Stimulated activated CD4-positive, alpha-beta T cell treated with anti-CD3 and anti-CD28 coated beads, TNF-alpha, amount 100 ng/mL, for 1 hour (primary cell): ENCODE results near the gene PPP6R3.
A peak's percentile ranks its signal among the peaks of the same experiment; 100 is the strongest.
"Not testable (repeated sequence)": the region's sequence is repeated elsewhere in the genome, so short reads cannot be mapped to it uniquely, and the experiment has no call there.

Source experiments
- DNase-seq, 3 donors: peaks; one replicate each; pipeline ENCODE4 v3.0.0-alpha.2; 2020; ENCODE audit warnings: low read depth in 3 of 3, low spot score in 1 of 3

Gene PPP6R3

DNA sequence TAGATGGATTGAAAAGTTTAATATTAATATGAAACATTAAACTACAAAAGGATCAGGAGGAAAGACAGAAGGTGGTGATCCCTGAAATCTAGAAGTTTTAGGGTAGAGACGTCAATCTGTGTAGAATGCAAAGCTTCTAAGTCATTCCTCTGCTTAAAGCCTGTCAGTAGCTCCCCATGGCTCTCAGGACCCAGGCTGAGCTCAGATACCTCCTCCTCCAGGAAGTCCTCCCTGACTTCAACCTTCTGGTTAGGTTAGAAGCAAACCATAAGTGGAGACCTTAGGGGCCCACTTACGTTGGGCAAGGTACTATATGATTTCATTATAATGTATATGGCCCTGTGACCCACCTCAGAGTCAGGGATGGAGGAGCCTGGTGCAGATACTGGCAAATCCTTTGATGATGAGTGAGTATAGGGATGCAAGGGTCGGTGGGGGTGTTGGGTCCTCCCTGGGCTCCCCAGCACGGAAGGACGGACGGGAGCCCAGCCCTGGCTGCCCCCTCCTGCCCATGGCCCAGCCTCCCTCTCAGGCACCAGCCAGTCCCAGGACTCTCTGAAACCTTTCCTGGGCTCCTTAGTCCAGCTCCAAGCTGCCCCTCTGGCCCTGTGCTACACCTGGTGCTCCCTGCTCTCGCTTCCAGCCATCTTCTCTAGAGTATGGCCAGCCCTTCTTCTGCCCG, 3.2 kb upstream of the PPP6R3 start:
- no peak for DNase-seq

DNA sequence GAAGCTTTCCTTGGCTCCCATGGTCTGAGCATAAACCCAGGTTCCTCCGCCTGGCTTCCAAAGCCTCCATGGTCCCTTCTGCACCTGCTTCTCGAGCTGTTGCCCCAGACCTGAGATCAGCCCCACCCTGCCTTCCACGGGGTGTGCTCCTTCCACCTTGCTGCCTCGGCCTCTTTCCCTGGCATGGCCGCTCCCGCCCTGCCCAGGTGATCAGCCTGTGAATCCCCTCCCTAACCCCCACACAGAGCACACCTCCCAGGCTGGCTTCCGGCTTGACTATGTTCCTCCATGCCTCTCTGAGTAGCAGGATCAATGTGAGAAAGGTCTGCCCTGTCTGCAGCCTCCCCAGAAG, 2.7 kb upstream of the PPP6R3 start:
- no peak for DNase-seq

DNA sequence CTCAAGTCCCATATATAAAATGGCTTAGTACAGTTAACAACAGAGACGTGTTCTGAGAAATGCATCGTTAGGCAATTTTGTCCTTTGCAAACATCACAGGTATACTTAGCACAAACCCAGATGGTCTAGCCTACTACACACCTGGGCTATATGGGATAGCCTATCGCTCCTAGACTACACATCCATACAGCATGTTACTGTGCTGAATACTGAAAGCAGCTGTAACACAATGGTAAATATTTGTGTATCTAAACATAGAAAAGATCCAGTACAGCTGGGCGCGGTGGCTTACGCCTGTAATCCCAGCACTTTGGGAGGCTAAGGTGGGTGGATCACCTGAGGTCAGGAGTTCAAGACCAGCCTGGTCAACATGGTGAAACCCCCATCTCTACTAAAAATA, 2.2 kb upstream of the PPP6R3 start:
- not testable (repeated sequence) for DNase-seq

DNA sequence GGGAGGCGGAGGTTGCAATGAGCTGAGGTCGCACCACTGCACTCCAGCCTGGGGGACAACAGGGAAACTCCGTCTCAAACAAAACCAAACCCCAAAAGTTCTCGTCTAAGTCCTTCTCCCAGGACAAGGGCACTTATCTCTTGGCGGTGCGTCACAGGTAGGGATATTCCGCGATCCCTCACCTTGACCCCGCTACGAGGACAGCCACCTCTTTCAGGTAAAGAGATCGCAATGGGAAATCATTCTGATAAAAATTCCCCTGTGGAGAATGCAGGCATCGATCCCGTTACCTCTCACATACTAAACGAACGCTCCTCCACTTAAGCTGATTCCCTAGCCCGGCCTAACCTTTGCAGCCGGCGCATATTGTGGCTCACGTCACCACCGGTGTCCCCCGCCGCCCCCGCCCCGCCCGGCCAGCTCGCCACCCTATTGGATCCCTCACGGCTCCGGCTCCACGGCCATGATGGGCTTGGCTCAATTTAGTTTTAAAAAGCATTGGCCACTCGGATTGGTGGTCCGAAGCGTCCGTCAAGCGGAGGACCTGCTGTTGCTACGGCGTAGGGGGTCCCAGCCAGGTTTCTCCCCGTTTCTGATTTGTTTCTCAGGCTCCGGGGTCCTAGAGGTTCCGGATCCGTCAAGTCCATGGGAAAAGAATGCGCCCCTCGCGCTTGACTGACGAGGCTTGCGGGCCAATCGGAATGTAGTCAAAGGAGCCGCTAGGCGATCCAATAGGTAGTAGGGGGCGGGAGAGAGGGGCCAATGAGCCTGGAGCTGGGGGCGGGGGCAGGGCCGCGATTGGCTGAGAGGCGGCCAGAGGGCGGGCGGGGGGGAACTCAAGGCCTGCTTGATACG, 439 bp upstream of the PPP6R3 start:
- DNase-seq, result peak; percentile 80 to 93 (median 83)

DNA sequence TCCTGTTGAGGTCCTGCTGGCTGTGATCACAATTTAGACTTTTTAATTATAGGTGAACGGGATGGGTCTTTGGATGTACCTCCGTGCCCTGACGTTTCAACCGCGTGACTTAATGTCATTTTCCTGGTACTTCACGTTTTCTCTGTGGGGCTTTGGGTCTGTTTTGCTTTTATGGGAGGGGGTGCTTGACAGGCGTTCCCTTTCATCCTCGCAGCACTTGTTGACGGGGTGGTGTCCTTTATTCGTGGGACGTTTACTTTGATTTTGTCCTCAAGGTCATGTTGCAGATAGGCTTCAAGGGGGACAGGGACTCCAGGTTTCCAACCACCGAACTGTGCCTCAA, 994 bp downstream of the PPP6R3 start:
- DNase-seq, result no peak

DNA sequence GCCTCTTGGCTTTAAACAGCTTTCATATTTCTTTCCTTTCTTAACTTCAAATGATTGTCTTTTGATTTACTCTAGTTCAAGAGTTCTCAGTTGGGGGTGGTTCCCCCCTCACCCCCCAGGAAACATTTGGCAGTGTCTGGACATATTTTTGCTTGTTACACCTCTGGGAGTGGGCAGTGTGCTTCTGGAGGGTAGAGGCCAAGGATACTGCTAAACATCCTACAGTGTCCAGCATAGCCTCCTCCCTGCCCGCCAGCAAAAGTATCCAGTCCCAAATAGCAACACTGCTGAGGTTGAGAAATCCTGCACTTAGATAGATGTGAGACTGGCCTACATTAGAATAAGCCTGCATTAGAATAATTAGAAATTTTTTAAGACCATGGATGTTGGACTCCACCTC, 3.2 kb downstream of the PPP6R3 start:
- no peak for DNase-seq

DNA sequence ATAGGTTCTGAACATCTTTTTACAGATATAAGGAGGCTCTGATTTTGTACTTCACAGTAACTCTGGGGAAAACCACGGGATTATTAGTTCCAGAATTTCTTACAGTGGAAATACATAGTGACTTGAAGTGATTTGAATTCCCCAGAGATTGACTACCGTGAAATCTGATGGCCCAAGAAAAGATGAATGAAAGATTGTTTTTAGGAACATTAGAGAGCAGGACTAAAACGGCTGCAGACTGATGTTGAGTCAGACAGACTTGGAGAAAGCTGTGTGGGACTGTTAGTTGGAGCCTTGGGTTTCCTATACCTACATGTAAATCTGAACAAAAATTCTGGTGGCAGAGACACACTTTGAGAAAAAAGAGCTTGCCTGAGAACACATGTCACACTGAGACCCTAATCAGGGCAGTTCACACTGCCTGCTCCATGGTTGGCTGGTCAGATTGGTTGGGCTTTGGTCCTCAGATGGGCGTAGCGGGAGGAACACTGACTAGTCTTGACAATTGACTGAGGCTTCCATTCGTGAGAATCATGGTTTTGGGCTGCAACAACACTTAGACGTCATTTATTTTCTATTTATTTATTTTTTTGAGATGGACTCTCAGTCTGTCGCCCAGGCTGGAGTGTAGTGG, 6.8 kb downstream of the PPP6R3 start:
- DNase-seq, result no peak

DNA sequence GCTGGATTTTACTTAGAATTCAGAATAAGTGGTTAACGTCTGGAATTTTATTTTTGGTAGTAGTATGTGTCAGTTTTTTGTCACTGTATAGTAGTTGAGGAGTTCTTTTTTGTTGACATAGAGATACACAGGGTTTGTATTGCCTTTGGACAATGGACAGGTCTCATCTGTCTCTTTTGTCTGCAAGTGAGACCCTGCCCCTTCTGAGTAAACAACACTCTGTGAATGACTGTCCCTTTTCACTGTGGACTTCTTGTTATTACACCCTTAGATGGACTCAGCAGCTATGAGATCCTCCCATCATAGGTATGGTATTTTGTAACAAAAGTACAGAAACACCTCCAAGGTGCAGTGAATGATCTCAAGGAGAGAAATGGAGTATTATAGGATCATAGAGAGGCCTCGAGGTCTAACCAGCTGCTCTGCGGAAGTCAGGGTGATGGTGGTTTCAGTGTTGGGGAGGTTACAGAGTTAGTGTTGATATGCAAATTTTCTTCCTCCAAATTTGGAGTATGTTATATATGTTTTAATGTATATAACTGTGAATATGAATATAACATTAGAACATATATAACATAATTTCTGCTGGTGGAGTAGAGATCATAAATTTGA, 7.8 kb downstream of the PPP6R3 start:
- DNase-seq, result no peak

DNA sequence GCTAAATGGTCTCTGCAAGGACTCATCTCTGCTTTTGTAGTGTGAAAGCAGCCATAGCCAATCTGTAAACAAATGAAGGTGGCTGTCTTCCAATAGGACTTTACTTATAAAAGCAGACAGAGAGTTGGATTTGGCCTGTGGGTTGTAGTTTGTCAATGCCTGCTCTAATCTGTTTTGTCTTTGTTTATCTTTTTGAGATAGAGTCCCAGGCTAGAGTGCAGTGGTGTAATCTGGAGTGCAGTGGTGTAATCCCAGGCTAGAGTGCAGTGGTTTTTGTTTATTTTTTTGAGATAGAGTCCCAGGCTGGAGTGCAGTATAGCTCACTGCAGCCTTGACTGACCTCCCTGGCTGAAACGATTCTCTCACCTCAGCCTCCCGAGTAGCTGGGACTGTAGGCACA, 8.6 kb downstream of the PPP6R3 start:
- no peak for DNase-seq

DNA sequence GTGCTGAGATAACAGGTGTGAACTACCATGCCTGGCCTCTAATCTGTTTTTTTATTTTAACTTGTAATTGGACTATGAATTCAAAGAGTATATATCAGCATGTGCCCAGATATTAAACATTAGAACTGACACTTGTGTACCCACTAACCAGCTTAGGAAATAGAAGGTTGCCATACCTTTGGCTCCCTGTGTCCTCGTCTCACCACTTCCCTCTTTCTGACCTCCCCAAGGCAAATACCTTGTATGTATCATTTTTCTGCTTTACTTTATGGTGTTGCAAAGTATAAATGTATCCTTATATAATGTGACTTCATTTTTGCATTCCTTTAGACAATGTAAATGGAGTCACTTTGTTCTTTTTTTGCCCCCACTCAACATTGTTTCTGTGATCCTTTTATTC, 9.1 kb downstream of the PPP6R3 start:
- DNase-seq, result no peak

DNA sequence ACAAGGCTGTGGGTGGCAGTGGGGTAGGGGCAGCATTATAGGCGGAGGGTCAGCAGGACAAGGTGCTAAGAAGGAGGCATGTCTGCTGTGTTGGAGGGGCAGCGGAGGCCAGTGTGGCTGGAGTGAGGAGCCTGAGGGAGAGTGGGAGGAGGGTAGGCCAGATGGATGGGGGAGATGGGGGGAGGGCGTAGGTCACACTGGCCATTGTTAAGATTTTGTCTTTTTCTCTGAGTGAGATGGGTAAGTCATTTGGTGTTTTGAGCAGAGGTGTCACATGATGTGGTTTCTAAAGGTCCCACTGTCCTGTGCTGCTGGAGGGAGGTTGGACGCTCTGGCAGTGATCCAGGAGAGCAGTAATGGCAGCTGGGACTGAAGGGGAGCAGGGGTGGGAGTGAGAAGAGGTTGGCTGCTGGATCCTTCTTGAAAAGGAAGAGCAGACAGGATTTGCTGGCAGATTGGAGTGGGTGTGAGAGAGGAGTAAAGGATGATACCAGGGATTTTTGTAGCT, 9.8 kb downstream of the PPP6R3 start:
- DNase-seq, result no peak

DNA sequence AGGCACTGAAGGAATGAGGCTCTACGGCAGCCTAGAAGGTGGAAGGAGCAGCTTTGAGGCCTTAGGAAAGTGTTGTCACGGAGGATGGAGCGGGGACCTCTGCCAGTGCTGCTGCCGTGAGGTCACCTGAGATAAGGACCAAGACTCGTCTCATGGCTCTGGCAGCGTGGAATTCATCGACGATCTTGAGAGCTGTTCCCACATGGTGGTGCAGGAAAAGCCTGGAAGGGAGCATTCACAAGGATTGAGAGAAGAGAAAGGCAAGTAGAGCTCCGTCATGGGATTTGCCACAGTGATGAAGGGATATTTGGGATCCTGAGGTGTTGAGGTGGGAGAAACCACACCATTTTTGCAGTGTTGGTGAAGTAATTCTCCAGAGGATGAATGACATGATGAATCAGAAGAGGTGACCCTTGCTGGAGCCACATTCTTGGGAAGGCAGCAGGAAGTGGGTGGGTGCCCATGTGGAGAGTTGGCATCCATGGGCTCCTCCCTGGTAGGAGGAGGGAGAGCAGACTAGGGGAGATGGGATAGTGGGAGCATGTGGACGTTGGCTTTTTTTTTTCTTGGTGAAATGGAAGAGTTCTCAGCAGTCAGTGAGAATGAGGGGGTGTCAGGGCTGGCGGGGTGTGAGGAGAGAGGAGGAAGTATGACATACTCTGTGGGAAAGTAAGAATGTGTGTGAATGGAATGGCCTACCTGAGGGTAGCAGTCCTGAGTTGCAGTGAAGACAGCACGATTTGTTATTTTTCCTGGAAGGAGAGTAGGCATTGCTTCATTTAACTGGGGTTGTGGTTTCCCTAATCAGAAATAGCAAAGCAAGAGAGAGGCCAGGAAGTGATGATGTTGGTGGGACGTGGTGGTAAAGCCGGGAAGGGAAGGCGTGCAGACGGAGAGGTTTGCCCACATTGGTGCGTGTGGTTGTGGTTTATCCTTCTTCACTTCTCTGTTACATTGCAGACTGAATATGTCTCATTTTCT, 11.1 kb downstream of the PPP6R3 start:
- no peak for DNase-seq

DNA sequence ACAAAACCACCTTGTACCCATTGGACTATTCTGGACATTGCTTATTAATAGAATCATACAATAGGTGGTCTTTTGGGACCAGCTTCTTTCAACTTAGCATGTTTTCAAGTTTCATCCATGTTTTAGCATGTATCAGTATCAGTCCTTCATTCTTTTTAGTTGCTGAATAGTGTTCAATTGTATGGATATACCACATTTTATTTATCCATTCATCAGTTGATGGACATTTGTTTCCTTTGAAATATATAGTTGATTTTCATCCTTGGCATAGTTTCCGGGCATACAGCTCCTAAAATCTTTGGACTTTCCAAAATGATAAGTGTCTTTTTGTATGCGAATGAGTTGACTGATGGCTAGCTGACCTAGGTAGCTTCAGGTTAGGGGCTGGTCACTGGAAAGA, 12.2 kb downstream of the PPP6R3 start:
- DNase-seq, result no peak

DNA sequence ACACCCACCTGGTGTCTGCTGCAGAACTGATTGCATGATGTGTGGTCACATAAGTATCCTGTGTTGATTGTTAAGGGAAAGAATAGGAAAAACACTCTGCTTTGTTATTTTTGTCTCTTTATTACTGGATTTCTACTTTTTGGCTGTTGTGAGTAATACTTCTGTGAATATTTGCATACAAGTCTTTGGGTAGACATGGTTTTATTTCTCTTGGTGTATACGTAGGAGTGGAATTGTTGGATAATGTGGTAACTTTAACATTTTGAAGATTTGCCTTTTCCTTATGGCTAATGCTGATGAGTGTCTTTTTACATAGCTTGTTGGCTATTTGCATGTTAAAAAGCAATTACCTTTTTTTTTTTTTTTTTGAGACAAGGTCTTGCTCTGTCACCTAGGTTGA, 13.1 kb downstream of the PPP6R3 start:
- DNase-seq, result no peak

DNA sequence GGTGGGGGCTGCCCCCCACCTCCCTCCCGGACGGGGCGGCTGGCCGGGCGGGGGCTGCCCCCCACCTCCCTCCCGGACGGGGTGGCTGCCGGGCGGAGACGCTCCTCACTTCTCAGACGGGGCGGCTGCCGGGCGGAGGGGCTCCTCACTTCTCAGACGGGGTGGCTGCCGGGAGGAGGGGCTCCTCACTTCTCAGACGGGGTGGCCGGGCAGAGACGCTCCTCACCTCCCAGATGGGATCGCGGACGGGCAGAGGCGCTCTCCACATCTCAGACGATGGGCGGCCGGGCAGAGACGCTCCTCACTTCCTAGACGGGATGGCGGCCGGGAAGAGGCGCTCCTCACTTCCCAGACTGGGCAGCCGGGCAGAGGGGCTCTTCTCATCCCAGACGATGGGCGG, 15.1 kb downstream of the PPP6R3 start:
- DNase-seq, result not testable (repeated sequence)

DNA sequence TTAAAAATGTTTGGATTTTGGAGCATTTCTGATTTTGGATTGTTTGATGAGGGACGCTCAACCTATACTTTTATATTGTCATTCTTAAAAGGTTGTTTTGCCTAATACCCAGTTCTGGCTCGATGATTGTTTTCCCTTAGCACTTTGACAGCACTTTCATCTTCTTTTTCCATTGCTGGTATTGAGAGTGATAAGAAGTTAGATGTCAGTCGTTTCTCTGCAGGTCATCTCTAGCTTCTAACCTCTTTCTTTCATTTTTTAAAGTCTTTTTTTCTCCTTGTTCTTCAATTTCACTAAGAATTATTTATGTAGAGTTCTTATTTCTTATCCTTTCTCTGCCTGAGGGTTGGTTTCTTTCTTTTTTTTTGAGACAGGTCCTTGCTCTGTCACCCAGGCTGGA, 18.8 kb downstream of the PPP6R3 start:
- no peak for DNase-seq

DNA sequence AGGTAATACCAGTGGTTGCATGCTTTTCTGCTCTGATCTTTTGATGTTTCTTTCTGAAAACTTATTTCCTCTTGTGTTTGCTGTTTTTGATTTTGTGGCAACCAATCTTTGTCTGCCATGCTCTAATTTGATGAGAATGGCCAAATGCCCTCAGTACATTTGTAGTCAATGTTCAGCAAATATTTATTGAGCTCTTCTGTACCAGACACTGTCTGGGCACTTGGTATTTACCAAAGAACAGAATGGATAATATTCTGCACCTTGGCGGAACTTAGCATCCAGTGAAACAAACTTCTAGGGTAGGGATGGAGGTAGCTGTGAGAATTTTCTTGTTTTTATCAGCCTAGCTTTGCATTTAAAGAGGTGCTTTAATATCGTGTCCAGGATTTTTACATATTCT, 19.6 kb downstream of the PPP6R3 start:
- DNase-seq, result no peak

DNA sequence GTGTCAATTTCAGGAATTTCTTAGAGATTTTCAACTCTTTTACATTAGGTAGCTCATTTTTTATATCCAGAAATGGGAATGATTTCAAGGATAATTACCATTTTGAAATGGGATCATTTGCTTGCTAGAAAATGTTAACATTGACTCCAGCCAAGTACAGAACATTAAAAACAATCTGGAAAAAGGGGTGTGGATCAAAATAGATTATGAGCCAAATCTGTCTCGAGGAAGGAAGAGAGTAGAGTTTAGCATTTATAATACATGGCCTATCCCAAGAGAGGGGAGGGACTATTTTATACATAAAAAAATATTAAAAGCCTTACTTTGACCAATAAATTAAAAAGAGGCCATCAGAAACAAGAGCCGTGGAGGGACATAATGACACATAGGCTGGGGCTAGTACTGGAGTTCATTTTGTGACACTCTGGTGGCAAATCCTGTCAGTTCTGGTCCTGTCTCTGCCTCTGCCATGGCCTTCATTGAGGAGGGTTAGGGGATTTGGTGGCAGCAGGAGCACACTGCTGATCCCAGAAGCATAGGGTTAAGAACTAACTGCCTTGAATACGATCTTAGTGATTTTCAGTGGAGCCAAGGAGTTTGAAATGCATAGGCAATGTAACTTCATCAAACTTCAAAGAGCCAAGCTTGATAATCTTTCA, 20.4 kb downstream of the PPP6R3 start:
- no peak for DNase-seq

DNA sequence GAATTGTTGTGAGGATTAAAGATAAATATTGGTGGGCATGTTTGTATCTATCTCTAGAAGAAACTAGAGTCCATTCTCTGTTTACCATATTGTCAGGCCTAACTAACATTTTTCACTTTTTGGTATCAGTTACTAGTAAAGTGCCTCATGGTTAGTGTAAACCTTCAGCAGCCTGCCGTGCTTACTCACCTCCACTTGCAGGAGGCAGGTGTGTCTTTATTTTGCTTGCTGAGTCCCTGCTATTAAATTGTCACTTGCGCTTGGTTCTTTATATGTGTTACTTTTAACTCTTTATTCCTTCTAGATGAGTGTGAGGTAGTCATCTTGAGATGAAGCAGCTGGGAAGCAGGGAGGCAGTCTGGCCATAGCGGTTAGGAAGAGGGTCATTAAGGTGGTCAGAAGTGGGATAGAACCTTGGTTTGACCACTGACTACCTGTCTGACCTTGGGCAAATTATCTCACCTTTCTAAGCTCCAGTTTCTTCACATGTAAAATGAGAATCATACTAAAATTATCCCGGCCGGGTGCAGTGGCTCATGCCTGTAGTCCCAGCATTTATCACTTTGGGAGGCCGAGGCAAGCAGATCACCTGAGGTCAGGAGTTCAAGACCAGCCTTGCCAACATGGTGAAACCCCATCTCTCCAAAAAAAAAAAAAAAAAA, 21.2 kb downstream of the PPP6R3 start:
- DNase-seq, result no peak

DNA sequence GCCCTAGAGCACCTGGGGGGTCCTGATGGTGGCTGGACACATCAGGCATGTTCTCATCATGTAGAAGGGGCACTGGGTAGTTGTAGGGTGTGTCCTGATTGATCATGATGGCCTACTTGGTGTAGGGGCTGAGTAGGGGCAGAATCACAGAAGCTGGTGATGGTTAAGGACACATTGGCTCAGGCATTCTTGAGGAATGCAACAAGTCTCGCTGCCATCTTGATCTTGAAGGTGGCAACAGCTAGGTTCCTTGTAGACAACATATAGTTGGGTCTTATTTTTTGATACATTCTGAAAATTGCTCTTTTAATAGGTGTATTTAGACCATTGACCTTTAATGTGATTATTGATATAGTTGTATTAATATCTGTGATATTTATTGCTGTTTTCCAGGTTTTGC, 28.1 kb downstream of the PPP6R3 start:
- DNase-seq, result no peak
